Endometrial microvascular endothelial cells (primary cell): Measurements from ENCODE around the gene CLSTN2. TPM values are rescaled to one million over a fixed set of nuclear protein-coding genes. Genes with fewer than 3 reads are reported as not detected.

Experiments used
- in situ Hi-C: cut with HindIII; loops from 2 replicates; pipeline ENCODE4 v1.10.0; 2017; ENCODE audit warnings: low sequenced_read_pairs, low pct_unique_long_range_greater_than_20kb; ENCODE audit errors: inconsistent ontology term
- total RNA-seq: library from RNA; depleted of rRNA; stranded (reverse); fragments of >200 nt; gene quantifications from one replicate; pipeline ENCODE4 v1.2.3, GENCODE V29; 2015; ENCODE audit errors: inconsistent ontology term

Gene CLSTN2
- total RNA-seq, 1 donor from 2014 or later, result not detected

- in situ Hi-C loops, result no loop called here
Measured at GRCh38 chr3:140238646-140239314, 303.8 kb downstream of the CLSTN2 start.

GRCh38 chr3:140242818-140243276 is 307.9 kb downstream of the CLSTN2 start:
- in situ Hi-C loops, result no loop called here

GRCh38 chr3:140243575-140243974 is 308.6 kb downstream of the CLSTN2 start:
- in situ Hi-C loops, result no loop called here

GRCh38 chr3:140244893-140245292 is 309.9 kb downstream of the CLSTN2 start:
- in situ Hi-C loops, result no loop called here

GRCh38 chr3:140246578-140246977 is 311.6 kb downstream of the CLSTN2 start:
- in situ Hi-C loops, result no loop called here

GRCh38 chr3:140247775-140248174 is 312.8 kb downstream of the CLSTN2 start:
- in situ Hi-C loops, result no loop called here

- in situ Hi-C loops, result no loop called here
Measured at GRCh38 chr3:140249188-140249587, 314.2 kb downstream of the CLSTN2 start.

GRCh38 chr3:140250010-140250855 is 315.2 kb downstream of the CLSTN2 start:
- in situ Hi-C loops, result no loop called here

- in situ Hi-C loops, result no loop called here
Measured at GRCh38 chr3:140250945-140251344, 316.0 kb downstream of the CLSTN2 start.

- in situ Hi-C loops, result no loop called here
Measured at GRCh38 chr3:140251678-140252077, 316.7 kb downstream of the CLSTN2 start.

- in situ Hi-C loops, result no loop called here
Measured at GRCh38 chr3:140252812-140253656, 318.0 kb downstream of the CLSTN2 start.

- in situ Hi-C loops, result no loop called here
Measured at GRCh38 chr3:140258222-140258724, 323.3 kb downstream of the CLSTN2 start.

GRCh38 chr3:140265302-140265701 is 330.3 kb downstream of the CLSTN2 start:
- in situ Hi-C loops, result no loop called here

- in situ Hi-C loops, result no loop called here
Measured at GRCh38 chr3:140268103-140268502, 333.1 kb downstream of the CLSTN2 start.

GRCh38 chr3:140268610-140269009 is 333.6 kb downstream of the CLSTN2 start:
- in situ Hi-C loops, result no loop called here

GRCh38 chr3:140270329-140270728 is 335.3 kb downstream of the CLSTN2 start:
- in situ Hi-C loops, result no loop called here

GRCh38 chr3:140273542-140274195 is 338.7 kb downstream of the CLSTN2 start:
- in situ Hi-C loops, result no loop called here

- in situ Hi-C loops, result no loop called here
Measured at GRCh38 chr3:140274429-140274828, 339.4 kb downstream of the CLSTN2 start.

- in situ Hi-C loops, result no loop called here
Measured at GRCh38 chr3:140276703-140277102, 341.7 kb downstream of the CLSTN2 start.
